ENCODE data around the gene DDHD1. TPM values are rescaled to one million over a fixed set of nuclear protein-coding genes. Genes with fewer than 3 reads are reported as not detected.
"Not testable (repeated sequence)": the region's sequence is repeated elsewhere in the genome, so short reads cannot be mapped to it uniquely, and the experiment has no call there.

The DDHD1 gene
- total and polyA plus RNA-seq, 10 donors, result 3.4 to 52.2 (median 25.9) TPM

- Histone ChIP-seq H3K27me3 (replicated peaks in 1 of 7) (no peaks in the 10 kb centered on the region), H3K4me3 (no peak overlapping the region), H3K27ac (no peak overlapping the region), H3K36me3 (peaks cover 0 to 13% (median 0%) of the 10 kb centered on the region in 6 donors), H3K4me1 (no peaks in the 10 kb centered on the region), H3K9me3 (peaks cover 16 to 70% (median 60%) of the 10 kb centered on the region in 8 donors)
- WGBS, 5 donors, result 83 to 94% (median 87%) methylated on average over 4 of the region's 4 CpGs
- TF ChIP-seq POLR2AphosphoS5 (IDR thresholded peaks at IDR 0.05) (no peak), CTCF (IDR thresholded peaks at IDR 0.05 in 8 of 11, conservative IDR thresholded peaks at IDR 0.05 in 3 of 11) (no peak), POLR2A (IDR thresholded peaks at IDR 0.05) (no peak)
- intact Hi-C loops (cut with DNase I; ENCODE audit: low total_unique reads), result no loop called here
- DNase-seq, result no peak
These were observed 15.4 kb downstream of the DDHD1 start for GRCh38 chr14:53137568-53138203.

DNA sequence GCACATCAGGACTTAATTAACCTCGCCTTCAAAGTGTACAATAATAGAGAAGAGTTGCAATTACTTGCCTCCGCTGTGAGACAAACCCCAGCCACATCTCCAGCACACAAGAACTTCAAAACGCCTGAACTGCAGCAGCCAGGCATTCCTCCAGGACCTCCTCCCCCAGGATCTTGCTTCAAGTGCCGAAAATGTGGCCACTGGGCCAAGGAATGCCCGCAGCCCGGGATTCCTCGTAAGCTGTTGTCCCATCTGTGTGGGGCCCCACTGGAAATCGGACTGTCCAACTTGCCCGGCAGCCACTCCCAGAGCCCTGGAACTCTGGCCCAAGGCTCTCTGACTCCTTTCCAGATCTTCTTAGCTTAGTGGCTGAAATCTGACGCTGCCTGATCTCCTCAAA is 22.6 kb downstream of the DDHD1 start:
- peak in 1 of 3 donors; percentile 17 for TF ChIP-seq POLR2AphosphoS5 (IDR thresholded peaks at IDR 0.05)
- H3K27ac ChIP-seq; intact Hi-C loops (cut with DNase I; ENCODE audit: low total_unique reads); H3K36me3 ChIP-seq; DNase-seq; H3K4me3 ChIP-seq; H3K27me3 ChIP-seq (replicated peaks in 1 of 7): not testable (repeated sequence)
- peaks cover 0 to 12% (median 3%) of the 10 kb centered on the region in 8 donors for H3K9me3 ChIP-seq
- 81 to 89% (median 84%) methylated on average over 10 of the region's 10 CpGs for WGBS, 5 donors
- peaks cover 5 to 35% (median 20%) of the 10 kb centered on the region in 6 donors for H3K4me1 ChIP-seq

- WGBS, 5 donors, result 70 to 83% (median 75%) methylated on average over 2 of the region's 2 CpGs
- H3K27ac ChIP-seq, result peak overlapping the region in 4 of 8 donors; percentile 59 to 70 (median 66)
- H3K9me3 ChIP-seq, result peaks cover 0 to 12% (median 3%) of the 10 kb centered on the region in 8 donors
- no peaks in the 10 kb centered on the region for H3K36me3 ChIP-seq
- DNase-seq, result no peak
- no peak overlapping the region for H3K4me3 ChIP-seq
- peaks cover 5 to 46% (median 20%) of the 10 kb centered on the region in 6 donors for H3K4me1 ChIP-seq
- intact Hi-C loops (cut with DNase I; ENCODE audit: low total_unique reads), result no loop called here
- no peak for TF ChIP-seq POLR2A (IDR thresholded peaks at IDR 0.05)
- no peak for TF ChIP-seq POLR2AphosphoS5 (IDR thresholded peaks at IDR 0.05)
- no peak for TF ChIP-seq CTCF (IDR thresholded peaks at IDR 0.05 in 8 of 11, conservative IDR thresholded peaks at IDR 0.05 in 3 of 11)
- H3K27me3 ChIP-seq (replicated peaks in 1 of 7), result no peaks in the 10 kb centered on the region
These were observed 24.7 kb downstream of the DDHD1 start for GRCh38 chr14:53128303-53129028.

GRCh38 chr14:53127832-53128231 is 25.3 kb downstream of the DDHD1 start:
- WGBS, 5 donors, result 71 to 76% (median 73%) methylated on average over 7 of the region's 7 CpGs
- intact Hi-C loops (cut with DNase I; ENCODE audit: low total_unique reads), result no loop called here

More at GRCh38 chr14:53127832-53128231, 25.3 kb downstream of the DDHD1 start:
- Histone ChIP-seq H3K4me1 (peaks cover 5 to 46% (median 20%) of the 10 kb centered on the region in 6 donors), H3K36me3 (no peaks in the 10 kb centered on the region), H3K4me3 (no peak overlapping the region), H3K9me3 (peaks cover 0 to 7% (median 3%) of the 10 kb centered on the region in 8 donors), H3K27me3 (replicated peaks in 1 of 7) (no peaks in the 10 kb centered on the region), H3K27ac (peak overlapping the region in 4 of 8 donors; percentile 59 to 70 (median 66))
- TF ChIP-seq CTCF (IDR thresholded peaks at IDR 0.05 in 8 of 11, conservative IDR thresholded peaks at IDR 0.05 in 3 of 11) (no peak), POLR2A (IDR thresholded peaks at IDR 0.05) (no peak), POLR2AphosphoS5 (IDR thresholded peaks at IDR 0.05) (no peak)
- DNase-seq, result no peak
